ENCODE measurements around the gene NRIP1.

GRCh38 chr21:14959343-14959742 lies 105.5 kb downstream of the NRIP1 start:
- no peak for TF ChIP-seq CTCF (IDR thresholded peaks at IDR 0.05; ENCODE audit: insufficient read depth, low read length, poor library complexity, severe bottlenecking)
- TF ChIP-seq EZH2phosphoT487 (conservative IDR thresholded peaks at IDR 0.05; ENCODE audit: low read length): no peak

Measured in SU-DHL-6 (cell line).